Activated naive CD4-positive, alpha-beta T cell treated with anti-CD3 and anti-CD28 coated beads for 36 hours (primary cell): ENCODE results near the gene CAMKK1. TPM values are rescaled to one million over a fixed set of nuclear protein-coding genes. Genes with fewer than 3 reads are reported as not detected.
"Not testable (repeated sequence)": the region's sequence is repeated elsewhere in the genome, so short reads cannot be mapped to it uniquely, and the experiment has no call there.

Experiments
- CTCF ChIA-PET: fragments of 350-600 bp; sonication (Branson Sonifier 250); formaldehyde crosslinking; loops from one replicate; lab custom pipeline; 2021; ENCODE audit warnings: antibody characterized with exemption; lab: Charles Lee
- DNase-seq: peaks from one replicate; pipeline ENCODE4 v3.0.0-alpha.2; 2020
- H3K27ac Mint-ChIP-seq: one replicate; pipeline ENCODE4 v1.8.0; 2021; ENCODE audit warnings: mild to moderate bottlenecking, mixed read lengths
- H3K27me3 Mint-ChIP-seq: one replicate; pipeline ENCODE4 v1.8.0; 2021; ENCODE audit warnings: low read depth, mixed read lengths
- H3K36me3 Mint-ChIP-seq: one replicate; pipeline ENCODE4 v1.8.0; 2021; ENCODE audit warnings: low read depth, mixed read lengths
- H3K4me1 Mint-ChIP-seq: one replicate; pipeline ENCODE4 v1.8.0; 2021; ENCODE audit warnings: low read depth, mixed read lengths
- H3K4me3 Mint-ChIP-seq: one replicate; pipeline ENCODE4 v1.8.0; 2021; ENCODE audit warnings: mild to moderate bottlenecking, moderate library complexity, mixed read lengths
- H3K9me3 Mint-ChIP-seq: one replicate; pipeline ENCODE4 v1.8.0; 2021; ENCODE audit warnings: mixed read lengths
- intact Hi-C: fragments of 100-400 bp; cut with micrococcal nuclease; formaldehyde crosslinking; loops from one replicate; pipeline ENCODE4 v1.15.1; 2023
- total RNA-seq, 2 experiments: library from RNA; stranded (reverse); gene quantifications; one replicate each; pipeline ENCODE4 v1.2.3, GENCODE V29; 2021

CAMKK1 gene
- total RNA-seq, 2 experiments from 2014 or later: 2.4 to 2.7 TPM

DNA sequence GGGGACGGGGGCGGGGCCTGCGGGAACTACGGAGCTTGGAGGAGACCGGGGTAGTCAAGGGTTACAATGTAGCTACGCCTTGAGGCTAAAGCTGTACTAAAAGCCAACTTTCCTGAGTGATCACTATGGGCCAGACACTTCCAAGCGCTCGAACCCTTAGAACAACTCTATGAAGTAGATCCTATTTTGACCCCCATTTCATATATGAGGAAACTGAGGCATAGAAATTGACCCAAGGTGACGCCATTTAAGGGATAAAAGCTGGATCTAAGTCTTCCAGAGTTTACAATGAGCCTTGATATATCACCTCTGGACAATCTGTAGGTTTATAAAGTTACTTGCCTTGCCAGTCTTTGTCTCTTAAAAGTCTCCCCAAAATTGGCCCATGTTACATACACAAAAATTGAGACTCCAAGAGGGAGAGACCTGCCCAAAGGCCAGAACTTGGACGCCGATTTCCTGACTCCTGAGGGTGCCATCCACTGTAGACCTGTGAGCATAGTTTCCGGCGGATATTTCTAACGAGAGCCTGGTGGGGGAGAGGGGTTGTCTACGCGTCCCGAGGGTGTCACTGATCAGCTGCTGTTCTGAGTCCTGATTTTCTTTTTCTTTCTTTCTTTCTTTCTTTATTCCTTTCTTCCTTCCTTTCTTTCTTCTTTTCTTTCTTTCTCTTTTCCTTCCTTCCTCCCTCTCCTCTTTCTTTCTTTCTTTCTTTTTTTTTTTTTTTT lies 46.3 kb downstream of the CAMKK1 start:
- no peak overlapping the region for H3K27ac Mint-ChIP-seq
- DNase-seq: no peak
- peaks cover 22% of the 10 kb centered on the region for H3K4me1 Mint-ChIP-seq
- H3K9me3 Mint-ChIP-seq: no peaks in the 10 kb centered on the region
- H3K27me3 Mint-ChIP-seq: no peaks in the 10 kb centered on the region
- intact Hi-C loops: loop anchor here (1.0 to 5.0 kb wide), 10 partner anchors 47 to 799 kb away; partner anchors contain the start of genes ATP2A3, CAMKK1, CTNS and CYB5D2
- CTCF ChIA-PET: interaction anchor here (0.6 to 5.5 kb wide), 22 partner anchors 11 to 228 kb away, joined by 3 to 83 read pairs (median 4); no protein-coding TSS in a partner anchor
- H3K4me3 Mint-ChIP-seq: peak overlapping the region; percentile 54
- peaks cover 5% of the 10 kb centered on the region for H3K36me3 Mint-ChIP-seq

- CTCF ChIA-PET: interaction anchor here (0.5 to 5.5 kb wide), 26 partner anchors 11 to 229 kb away, joined by 3 to 83 read pairs (median 3); partner anchors contain the start of gene ATP2A3
- intact Hi-C loops: loop anchor here (1.0 to 5.0 kb wide), 10 partner anchors 47 to 799 kb away; partner anchors contain the start of genes ATP2A3, CAMKK1, CTNS and CYB5D2
- Mint-ChIP-seq H3K27ac (peak within 1 kb of the TSS; percentile 90), H3K4me1 (peaks cover 22% of the 10 kb centered on the region), H3K4me3 (peak within 1 kb of the TSS; percentile 94), H3K36me3 (peaks cover 10% of the 10 kb centered on the region), H3K27me3 (no peaks in the 10 kb centered on the region), H3K9me3 (no peaks in the 10 kb centered on the region)
- DNase-seq: peak; percentile 91
Measured at GRCh38 chr17:3845621-3846436, 47.0 kb downstream of the CAMKK1 start, which contains the start of gene NCBP3. Gene NCBP3 (minus strand): TSS chr17:3846246. CDS start chr17:3846223, 23 bp downstream.

DNA sequence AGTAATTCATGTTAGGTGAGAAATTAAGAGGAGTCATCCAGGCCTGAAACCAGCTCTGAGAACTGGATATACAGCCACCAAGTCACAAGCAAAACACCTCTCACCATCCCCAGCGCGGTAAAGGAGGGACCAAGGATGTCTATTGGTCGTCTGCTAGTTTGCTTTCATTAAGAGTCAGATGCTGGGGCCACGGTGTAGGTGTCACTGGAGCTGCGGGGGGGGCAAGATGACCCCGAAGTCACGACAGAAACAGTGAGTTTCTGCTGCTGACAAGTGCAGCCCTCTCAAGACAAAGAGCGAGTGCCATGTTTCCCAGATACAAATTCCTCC lies 47.6 kb downstream of the CAMKK1 start:
- Mint-ChIP-seq H3K9me3 (no peaks in the 10 kb centered on the region), H3K27ac (peak overlapping the region; percentile 90), H3K27me3 (no peaks in the 10 kb centered on the region), H3K4me1 (peaks cover 24% of the 10 kb centered on the region), H3K36me3 (peaks cover 13% of the 10 kb centered on the region), H3K4me3 (peak overlapping the region; percentile 94)
- peak; percentile 75 for DNase-seq
- CTCF ChIA-PET: interaction anchor here (0.5 to 5.5 kb wide), 13 partner anchors 16 to 135 kb away, joined by 3 to 83 read pairs (median 6); partner anchors contain the start of gene ATP2A3
- intact Hi-C loops: loop anchor here (5.0 kb wide), 2 partner anchors 163 to 798 kb away; no protein-coding TSS in a partner anchor

DNA sequence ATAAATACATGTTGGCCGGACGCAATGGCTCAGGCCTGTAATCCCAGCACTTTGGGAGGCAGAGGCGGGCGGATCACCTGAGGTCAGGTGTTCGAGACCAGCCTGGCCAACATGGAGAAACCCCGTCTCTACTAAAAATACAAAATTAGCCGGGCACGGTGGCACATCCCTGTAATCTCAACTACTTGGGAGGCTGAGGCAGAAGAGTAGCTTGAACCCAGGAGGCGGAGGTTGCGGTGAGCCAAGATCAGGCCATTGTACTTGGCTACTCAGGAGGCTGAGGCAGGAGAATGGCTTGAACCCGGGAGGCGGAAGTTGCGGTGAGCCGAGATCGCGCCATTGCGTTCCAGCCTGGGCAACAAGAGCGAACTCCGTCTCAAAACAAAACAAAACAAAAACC lies 48.3 kb downstream of the CAMKK1 start:
- Mint-ChIP-seq H3K4me1 (peaks cover 24% of the 10 kb centered on the region), H3K36me3 (peaks cover 19% of the 10 kb centered on the region), H3K4me3 (peak overlapping the region; percentile 94)
- H3K9me3 Mint-ChIP-seq, intact Hi-C loops, DNase-seq, H3K27ac Mint-ChIP-seq, H3K27me3 Mint-ChIP-seq: not testable (repeated sequence)
- CTCF ChIA-PET: interaction anchor here (0.9 to 5.5 kb wide), 12 partner anchors 15 to 165 kb away, joined by 3 to 83 read pairs (median 4); no protein-coding TSS in a partner anchor

DNA sequence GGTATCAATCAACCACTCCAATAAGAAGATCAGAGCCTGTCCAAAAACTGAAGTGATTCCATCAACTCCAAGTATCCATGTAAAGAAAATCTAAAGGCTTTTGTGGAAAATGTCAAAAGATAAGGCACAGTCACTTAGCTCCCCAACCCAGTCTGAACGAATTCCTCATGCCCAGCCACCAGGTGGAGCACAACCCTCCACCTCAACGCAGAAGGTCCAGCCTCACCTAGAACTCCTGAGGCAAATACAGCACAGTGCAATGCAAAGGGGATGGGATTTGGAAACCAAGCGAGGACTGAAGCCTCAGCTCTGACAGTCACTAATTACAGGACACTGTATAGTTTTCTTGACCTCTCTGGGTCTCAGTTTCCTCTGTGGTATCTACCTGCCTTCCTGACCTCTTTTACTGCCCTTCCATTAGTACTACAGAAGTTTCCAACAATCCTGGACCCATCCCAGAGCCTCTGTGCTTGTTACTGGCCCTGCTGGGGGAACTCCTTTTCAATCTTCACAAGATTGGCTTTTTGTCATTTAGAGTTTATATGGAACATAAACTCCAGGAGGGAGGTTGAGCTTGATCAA lies 48.8 kb downstream of the CAMKK1 start:
- intact Hi-C loops: no loop called here
- Mint-ChIP-seq H3K9me3 (no peaks in the 10 kb centered on the region), H3K4me1 (peaks cover 24% of the 10 kb centered on the region), H3K27me3 (no peaks in the 10 kb centered on the region), H3K4me3 (peak overlapping the region; percentile 94), H3K27ac (peak overlapping the region; percentile 33), H3K36me3 (peaks cover 22% of the 10 kb centered on the region)
- CTCF ChIA-PET: interaction anchor here (0.6 to 5.5 kb wide), 17 partner anchors 14 to 1288 kb away, joined by 3 to 83 read pairs (median 3); no protein-coding TSS in a partner anchor
- DNase-seq: peak; percentile 62

GRCh38 chr17:3838206-3838605 lies 54.6 kb downstream of the CAMKK1 start:
- H3K9me3 Mint-ChIP-seq: no peaks in the 10 kb centered on the region
- H3K4me1 Mint-ChIP-seq: peaks cover 10% of the 10 kb centered on the region
- CTCF ChIA-PET: interaction anchor here (0.6 to 5.8 kb wide), 4 partner anchors 11 to 206 kb away, joined by 3 to 37 read pairs (median 8); no protein-coding TSS in a partner anchor
- H3K4me3 Mint-ChIP-seq: no peak overlapping the region
- H3K27ac Mint-ChIP-seq: no peak overlapping the region
- intact Hi-C loops: no loop called here
- peaks cover 34% of the 10 kb centered on the region for H3K36me3 Mint-ChIP-seq
- DNase-seq: no peak
- H3K27me3 Mint-ChIP-seq: no peaks in the 10 kb centered on the region

DNA sequence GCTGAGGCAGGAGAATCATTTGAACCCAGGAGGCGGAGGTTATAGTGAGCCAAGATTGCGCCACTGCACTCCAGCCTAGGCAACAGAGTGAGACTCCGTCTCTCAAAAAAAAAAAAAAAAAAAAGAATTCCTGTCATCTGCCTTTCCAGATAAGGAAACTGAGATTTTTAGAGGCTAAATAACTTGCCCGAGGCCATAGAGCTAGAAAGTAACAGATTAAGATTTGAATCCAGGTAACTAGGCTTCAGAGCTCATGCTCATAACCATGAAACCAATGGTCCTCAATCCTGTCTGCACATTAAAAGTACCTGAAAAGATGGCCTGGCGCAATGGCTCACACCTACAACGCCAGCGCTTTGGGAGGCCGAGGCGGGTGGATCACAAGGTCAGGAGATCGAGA lies 56.3 kb downstream of the CAMKK1 start:
- CTCF ChIA-PET: interaction anchor here (2.9 to 5.8 kb wide), 2 partner anchors 9 to 99 kb away, joined by 12 to 37 read pairs; no protein-coding TSS in a partner anchor
- Mint-ChIP-seq H3K27me3 (no peaks in the 10 kb centered on the region), H3K9me3 (no peaks in the 10 kb centered on the region), H3K36me3 (peaks cover 35% of the 10 kb centered on the region), H3K27ac (no peak overlapping the region), H3K4me1 (peaks cover 10% of the 10 kb centered on the region), H3K4me3 (no peak overlapping the region)
- no peak for DNase-seq
- intact Hi-C loops: no loop called here

GRCh38 chr17:3835410-3836229 lies 57.2 kb downstream of the CAMKK1 start:
- intact Hi-C loops: no loop called here
- CTCF ChIA-PET: interaction anchor here (0.8 to 5.8 kb wide), 2 partner anchors 8 to 97 kb away, joined by 3 to 37 read pairs; no protein-coding TSS in a partner anchor
- H3K36me3 Mint-ChIP-seq: peaks cover 28% of the 10 kb centered on the region
- H3K4me3 Mint-ChIP-seq: no peak overlapping the region
- H3K9me3 Mint-ChIP-seq: no peaks in the 10 kb centered on the region
- peaks cover 8% of the 10 kb centered on the region for H3K4me1 Mint-ChIP-seq
- no peak for DNase-seq
- H3K27me3 Mint-ChIP-seq: no peaks in the 10 kb centered on the region
- H3K27ac Mint-ChIP-seq: no peak overlapping the region

- peaks cover 23% of the 10 kb centered on the region for H3K36me3 Mint-ChIP-seq
- H3K9me3 Mint-ChIP-seq: no peaks in the 10 kb centered on the region
- intact Hi-C loops: no loop called here
- DNase-seq: no peak
- peaks cover 7% of the 10 kb centered on the region for H3K4me1 Mint-ChIP-seq
- H3K27me3 Mint-ChIP-seq: no peaks in the 10 kb centered on the region
- no peak overlapping the region for H3K27ac Mint-ChIP-seq
- no peak overlapping the region for H3K4me3 Mint-ChIP-seq
- CTCF ChIA-PET: interaction anchor here (0.8 kb wide), 1 partner anchor 12 kb away, joined by 3 read pairs; the partner anchor contains the start of gene NCBP3
Measured at GRCh38 chr17:3834811-3835210, 58.0 kb downstream of the CAMKK1 start.

DNA sequence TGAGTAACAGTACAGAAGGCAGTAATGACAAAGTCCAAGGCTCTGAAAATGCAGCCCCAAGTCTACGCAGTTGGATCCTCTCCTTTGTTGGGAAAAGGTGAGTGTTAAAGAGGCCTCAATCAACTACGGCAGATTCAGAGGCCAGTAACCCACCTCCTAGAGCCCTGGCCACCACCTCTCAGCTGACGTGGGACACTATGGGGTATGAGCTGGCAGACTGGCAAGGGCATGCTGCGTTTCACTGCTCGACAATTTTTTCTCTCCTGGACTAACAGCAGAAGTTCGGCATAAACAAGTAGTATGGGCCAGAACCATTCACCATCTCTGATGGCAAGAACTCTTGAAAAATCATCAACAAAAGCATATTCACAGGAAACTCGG lies 64.0 kb downstream of the CAMKK1 start:
- H3K36me3 Mint-ChIP-seq: peaks cover 10% of the 10 kb centered on the region
- CTCF ChIA-PET: interaction anchor here (0.5 to 9.8 kb wide), 8 partner anchors 10 to 193 kb away, joined by 3 to 205 read pairs (median 7); partner anchors contain the start of genes CTNS, HASPIN and SHPK
- H3K27me3 Mint-ChIP-seq: no peaks in the 10 kb centered on the region
- intact Hi-C loops: loop anchor here (5.0 kb wide), 1 partner anchor 782 kb away; no protein-coding TSS in a partner anchor
- H3K4me3 Mint-ChIP-seq: no peak overlapping the region
- H3K4me1 Mint-ChIP-seq: peaks cover 2% of the 10 kb centered on the region
- H3K9me3 Mint-ChIP-seq: no peaks in the 10 kb centered on the region
- no peak overlapping the region for H3K27ac Mint-ChIP-seq
- DNase-seq: no peak
